ENCODE results near the gene FOXM1. TPM values are rescaled to one million over a fixed set of nuclear protein-coding genes. Genes with fewer than 3 reads are reported as not detected.

FOXM1 gene
- polyA plus RNA-seq, 1 donor from 2014 or later, result 0.31 TPM

DNA sequence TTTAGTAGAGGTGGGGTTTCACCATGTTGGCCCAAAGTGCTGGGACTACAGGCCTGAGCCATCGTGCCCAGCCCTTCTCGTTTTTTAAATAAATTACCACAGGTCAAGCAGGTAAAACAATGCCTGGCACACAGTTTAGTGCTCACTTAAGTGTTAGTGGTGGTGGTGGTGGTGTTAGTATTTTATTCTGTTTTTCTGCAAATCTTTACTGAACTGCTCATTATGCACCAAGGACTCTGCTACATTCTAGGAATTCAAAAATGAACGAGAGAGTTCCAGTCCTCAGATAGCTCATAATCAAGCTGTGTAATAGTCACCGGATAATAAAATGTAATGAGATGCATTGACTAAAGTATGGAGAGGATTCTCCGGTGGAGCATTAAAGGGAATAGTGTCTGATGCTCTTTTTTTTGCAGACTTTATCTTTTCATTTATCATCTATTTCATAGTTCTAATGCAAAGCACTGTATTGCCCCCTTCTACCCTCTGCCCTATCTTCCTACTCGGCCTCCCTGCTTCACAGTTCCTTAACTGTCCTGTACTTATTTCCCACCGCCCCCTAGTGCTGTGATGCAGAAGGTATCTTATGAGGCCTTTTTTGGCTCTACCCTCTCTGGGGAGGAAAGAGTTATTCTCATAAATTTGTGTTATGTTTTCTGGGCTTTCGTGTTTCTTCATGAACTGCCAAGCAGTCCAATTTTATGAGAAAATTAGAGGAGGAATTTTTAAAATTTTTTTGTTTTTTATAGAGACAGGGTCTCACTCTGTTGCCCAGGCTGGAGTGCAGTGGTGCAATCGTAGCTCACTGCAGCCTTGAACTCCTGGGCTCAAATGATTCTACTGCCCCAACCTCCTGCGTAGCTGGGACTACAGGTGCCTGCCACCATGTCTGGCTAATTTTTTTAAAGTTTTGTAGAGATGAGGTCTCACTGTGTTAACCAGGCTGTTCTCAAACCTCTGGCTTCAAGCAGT, 63.5 kb downstream of the FOXM1 start:
- Histone ChIP-seq H3K27ac (ENCODE audit: low read length) (peak overlapping the region; percentile 97), H4K20me1 (ENCODE audit: insufficient read depth) (no peaks in the 10 kb centered on the region), H3K4me3 (ENCODE audit: low read length) (peak overlapping the region; percentile 75), H3K9me2 (ENCODE audit: insufficient read depth, low read length) (no peaks in the 10 kb centered on the region), H3K9me3 (ENCODE audit: low read length) (no peaks in the 10 kb centered on the region), H3K9ac (ENCODE audit: low read length) (peak overlapping the region; percentile 93), H3K27me3 (ENCODE audit: insufficient read depth, low read depth, low read length) (no peaks in the 10 kb centered on the region), H3K36me3 (ENCODE audit: insufficient read depth, low read length) (no peaks in the 10 kb centered on the region), H3K79me2 (replicated peaks; ENCODE audit: insufficient read depth, low read length) (peaks cover 11% of the 10 kb centered on the region), H3K4me2 (ENCODE audit: low read length) (peak overlapping the region; percentile 98), H3F3A (ENCODE audit: insufficient read depth, low read length, poor library complexity, severe bottlenecking) (peaks cover 5% of the 10 kb centered on the region), H2AFZ (ENCODE audit: low read depth, low read length) (peak overlapping the region; percentile 82)
- TF ChIP-seq, protein P1, sequence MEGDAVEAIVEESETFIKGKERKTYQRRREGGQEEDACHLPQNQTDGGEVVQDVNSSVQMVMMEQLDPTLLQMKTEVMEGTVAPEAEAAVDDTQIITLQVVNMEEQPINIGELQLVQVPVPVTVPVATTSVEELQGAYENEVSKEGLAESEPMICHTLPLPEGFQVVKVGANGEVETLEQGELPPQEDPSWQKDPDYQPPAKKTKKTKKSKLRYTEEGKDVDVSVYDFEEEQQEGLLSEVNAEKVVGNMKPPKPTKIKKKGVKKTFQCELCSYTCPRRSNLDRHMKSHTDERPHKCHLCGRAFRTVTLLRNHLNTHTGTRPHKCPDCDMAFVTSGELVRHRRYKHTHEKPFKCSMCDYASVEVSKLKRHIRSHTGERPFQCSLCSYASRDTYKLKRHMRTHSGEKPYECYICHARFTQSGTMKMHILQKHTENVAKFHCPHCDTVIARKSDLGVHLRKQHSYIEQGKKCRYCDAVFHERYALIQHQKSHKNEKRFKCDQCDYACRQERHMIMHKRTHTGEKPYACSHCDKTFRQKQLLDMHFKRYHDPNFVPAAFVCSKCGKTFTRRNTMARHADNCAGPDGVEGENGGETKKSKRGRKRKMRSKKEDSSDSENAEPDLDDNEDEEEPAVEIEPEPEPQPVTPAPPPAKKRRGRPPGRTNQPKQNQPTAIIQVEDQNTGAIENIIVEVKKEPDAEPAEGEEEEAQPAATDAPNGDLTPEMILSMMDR (IDR thresholded peaks at IDR 0.05; ENCODE audit: poor library complexity, severe bottlenecking), result peak; percentile 82
- TF ChIP-seq SMC3 (conservative IDR thresholded peaks at IDR 0.05; ENCODE audit: poor library complexity) (peak; percentile 77), RAD21 (conservative IDR thresholded peaks at IDR 0.05) (peak; percentile 71), EZH2 (IDR thresholded peaks at IDR 0.05; ENCODE audit: borderline replicate concordance, insufficient read depth, low read length, poor library complexity, severe bottlenecking) (no peak), TAF1 (IDR thresholded peaks at IDR 0.05; ENCODE audit: low read depth) (no peak), EP300 (conservative IDR thresholded peaks at IDR 0.05; ENCODE audit: poor library complexity, severe bottlenecking) (no peak), MXI1 (conservative IDR thresholded peaks at IDR 0.05; ENCODE audit: poor library complexity, severe bottlenecking) (no peak), POLR2AphosphoS5 (IDR thresholded peaks at IDR 0.05) (peak; percentile 36)
- TF ChIP-seq, protein P2, sequence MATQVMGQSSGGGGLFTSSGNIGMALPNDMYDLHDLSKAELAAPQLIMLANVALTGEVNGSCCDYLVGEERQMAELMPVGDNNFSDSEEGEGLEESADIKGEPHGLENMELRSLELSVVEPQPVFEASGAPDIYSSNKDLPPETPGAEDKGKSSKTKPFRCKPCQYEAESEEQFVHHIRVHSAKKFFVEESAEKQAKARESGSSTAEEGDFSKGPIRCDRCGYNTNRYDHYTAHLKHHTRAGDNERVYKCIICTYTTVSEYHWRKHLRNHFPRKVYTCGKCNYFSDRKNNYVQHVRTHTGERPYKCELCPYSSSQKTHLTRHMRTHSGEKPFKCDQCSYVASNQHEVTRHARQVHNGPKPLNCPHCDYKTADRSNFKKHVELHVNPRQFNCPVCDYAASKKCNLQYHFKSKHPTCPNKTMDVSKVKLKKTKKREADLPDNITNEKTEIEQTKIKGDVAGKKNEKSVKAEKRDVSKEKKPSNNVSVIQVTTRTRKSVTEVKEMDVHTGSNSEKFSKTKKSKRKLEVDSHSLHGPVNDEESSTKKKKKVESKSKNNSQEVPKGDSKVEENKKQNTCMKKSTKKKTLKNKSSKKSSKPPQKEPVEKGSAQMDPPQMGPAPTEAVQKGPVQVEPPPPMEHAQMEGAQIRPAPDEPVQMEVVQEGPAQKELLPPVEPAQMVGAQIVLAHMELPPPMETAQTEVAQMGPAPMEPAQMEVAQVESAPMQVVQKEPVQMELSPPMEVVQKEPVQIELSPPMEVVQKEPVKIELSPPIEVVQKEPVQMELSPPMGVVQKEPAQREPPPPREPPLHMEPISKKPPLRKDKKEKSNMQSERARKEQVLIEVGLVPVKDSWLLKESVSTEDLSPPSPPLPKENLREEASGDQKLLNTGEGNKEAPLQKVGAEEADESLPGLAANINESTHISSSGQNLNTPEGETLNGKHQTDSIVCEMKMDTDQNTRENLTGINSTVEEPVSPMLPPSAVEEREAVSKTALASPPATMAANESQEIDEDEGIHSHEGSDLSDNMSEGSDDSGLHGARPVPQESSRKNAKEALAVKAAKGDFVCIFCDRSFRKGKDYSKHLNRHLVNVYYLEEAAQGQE (IDR thresholded peaks at IDR 0.05; ENCODE audit: borderline replicate concordance), result no peak

DNA sequence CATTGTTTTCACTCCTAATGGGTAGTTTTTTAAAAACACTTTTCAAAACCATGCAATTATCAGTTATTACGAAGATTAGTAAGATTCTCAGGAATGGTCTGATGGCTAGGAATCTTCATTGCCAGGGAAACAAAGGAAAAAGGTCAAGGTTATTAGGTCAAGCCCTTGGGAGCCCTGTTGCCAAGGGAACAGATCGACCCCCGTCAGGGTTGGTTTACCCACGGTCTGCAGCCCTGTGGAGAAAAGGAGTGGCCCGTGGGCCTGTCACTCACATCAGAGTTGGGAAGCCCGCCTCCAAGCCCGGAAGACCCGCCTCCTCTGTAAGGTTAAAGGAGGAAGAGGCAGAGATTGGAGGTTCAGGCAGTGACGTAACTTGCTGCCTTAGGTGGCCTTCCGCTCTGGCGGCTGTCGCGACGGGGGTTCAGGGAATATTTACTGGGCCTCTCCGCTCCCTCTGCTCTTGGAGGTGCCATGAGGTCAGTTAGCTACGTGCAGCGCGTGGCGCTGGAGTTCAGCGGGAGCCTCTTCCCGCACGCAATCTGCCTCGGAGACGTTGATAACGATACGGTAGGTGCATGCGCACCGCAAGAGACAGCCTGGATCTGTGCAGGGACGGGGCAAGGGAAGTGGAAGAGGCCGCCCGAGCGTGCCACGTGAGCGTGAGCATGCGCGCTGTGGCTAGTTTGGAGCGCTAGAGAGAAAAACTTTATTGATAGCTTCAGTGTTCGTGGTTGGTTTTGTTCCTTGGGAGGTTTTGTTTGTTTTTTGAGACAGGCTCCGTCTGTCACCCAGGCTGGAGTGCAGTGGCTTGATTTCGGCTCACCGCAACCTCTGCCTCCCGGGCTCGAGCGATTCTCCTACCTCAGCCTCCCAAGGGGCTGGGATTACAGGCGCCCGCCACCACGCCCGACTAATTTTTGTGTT, 64.4 kb downstream of the FOXM1 start, which contains the start of gene ITFG2:
ITFG2 (plus strand) TSS at position 379 of the 924 bp plus-strand sequence; CDS start at position 472, 93 bp downstream.
- Histone ChIP-seq H3K4me3 (ENCODE audit: low read length) (peak within 1 kb of the TSS; percentile 75), H3K9ac (ENCODE audit: low read length) (peak within 1 kb of the TSS; percentile 93), H3K27ac (ENCODE audit: low read length) (peak within 1 kb of the TSS; percentile 97), H4K20me1 (ENCODE audit: insufficient read depth) (no peaks in the 10 kb centered on the region), H3K27me3 (ENCODE audit: insufficient read depth, low read depth, low read length) (no peaks in the 10 kb centered on the region), H3K79me2 (replicated peaks; ENCODE audit: insufficient read depth, low read length) (peaks cover 11% of the 10 kb centered on the region), H2AFZ (ENCODE audit: low read depth, low read length) (peak within 1 kb of the TSS; percentile 82), H3K9me2 (ENCODE audit: insufficient read depth, low read length) (no peaks in the 10 kb centered on the region), H3F3A (ENCODE audit: insufficient read depth, low read length, poor library complexity, severe bottlenecking) (peaks cover 5% of the 10 kb centered on the region), H3K36me3 (ENCODE audit: insufficient read depth, low read length) (no peaks in the 10 kb centered on the region), H3K9me3 (ENCODE audit: low read length) (no peaks in the 10 kb centered on the region), H3K4me2 (ENCODE audit: low read length) (peak within 1 kb of the TSS; percentile 98)
- TF ChIP-seq SMC3 (conservative IDR thresholded peaks at IDR 0.05; ENCODE audit: poor library complexity), result peak; percentile 58
- no peak for TF ChIP-seq EZH2 (IDR thresholded peaks at IDR 0.05; ENCODE audit: borderline replicate concordance, insufficient read depth, low read length, poor library complexity, severe bottlenecking)
- TF ChIP-seq EP300 (conservative IDR thresholded peaks at IDR 0.05; ENCODE audit: poor library complexity, severe bottlenecking), result peak; percentile 89
- TF ChIP-seq, protein P1 (IDR thresholded peaks at IDR 0.05; ENCODE audit: poor library complexity, severe bottlenecking), result peak; percentile 29
- peak; percentile 99 for TF ChIP-seq MXI1 (conservative IDR thresholded peaks at IDR 0.05; ENCODE audit: poor library complexity, severe bottlenecking)
- peak; percentile 98 for TF ChIP-seq POLR2AphosphoS5 (IDR thresholded peaks at IDR 0.05)
- TF ChIP-seq, protein P2 (IDR thresholded peaks at IDR 0.05; ENCODE audit: borderline replicate concordance), result peak; percentile 93
- peak; percentile 47 for TF ChIP-seq RAD21 (conservative IDR thresholded peaks at IDR 0.05)
- peak; percentile 84 for TF ChIP-seq TAF1 (IDR thresholded peaks at IDR 0.05; ENCODE audit: low read depth)

Measured in neural cell (in vitro differentiated cells).